GM18499 (cell line): ENCODE results near the gene TMEM53.

ENCODE experiments used
- ATAC-seq: cut with Tn5 transposase; IDR thresholded peaks from one replicate; pipeline ENCODE4 v1.9.1; 2021; ENCODE audit warnings: moderate number of reproducible peaks; ENCODE audit not compliant: insufficient read depth, unreplicated experiment

Gene TMEM53

GRCh38 chr1:44634606-44635189 is 39.6 kb downstream of the TMEM53 start:
- no peak for ATAC-seq

- ATAC-seq, result no peak
Measured at GRCh38 chr1:44632598-44632997, 41.7 kb downstream of the TMEM53 start.

GRCh38 chr1:44631647-44632539 is 42.4 kb downstream of the TMEM53 start:
- no peak for ATAC-seq

- no peak for ATAC-seq
Measured at GRCh38 chr1:44631333-44631646, 43.0 kb downstream of the TMEM53 start.

GRCh38 chr1:44630116-44630515 is 44.2 kb downstream of the TMEM53 start:
- no peak for ATAC-seq

- ATAC-seq, result no peak
Measured at GRCh38 chr1:44628962-44629756, 45.1 kb downstream of the TMEM53 start.

- ATAC-seq, result no peak
Measured at GRCh38 chr1:44625348-44625747, 48.9 kb downstream of the TMEM53 start.

- ATAC-seq, result no peak
Measured at GRCh38 chr1:44624268-44624901, 49.9 kb downstream of the TMEM53 start.

- no peak for ATAC-seq
Measured at GRCh38 chr1:44621841-44622286, 52.4 kb downstream of the TMEM53 start.

GRCh38 chr1:44620072-44620471 is 54.2 kb downstream of the TMEM53 start:
- ATAC-seq, result no peak

- no peak for ATAC-seq
Measured at GRCh38 chr1:44619261-44619900, 54.9 kb downstream of the TMEM53 start.

GRCh38 chr1:44617703-44618029 is 56.6 kb downstream of the TMEM53 start:
- ATAC-seq, result no peak

- ATAC-seq, result no peak
Measured at GRCh38 chr1:44616991-44617702, 57.1 kb downstream of the TMEM53 start.

- ATAC-seq, result no peak
Measured at GRCh38 chr1:44616284-44616990, 57.8 kb downstream of the TMEM53 start.

- ATAC-seq, result no peak
Measured at GRCh38 chr1:44613941-44614340, 60.3 kb downstream of the TMEM53 start.

GRCh38 chr1:44611866-44612265 is 62.4 kb downstream of the TMEM53 start:
- ATAC-seq, result no peak

GRCh38 chr1:44611419-44611818 is 62.9 kb downstream of the TMEM53 start:
- ATAC-seq, result no peak

GRCh38 chr1:44610527-44611148 is 63.6 kb downstream of the TMEM53 start:
- no peak for ATAC-seq
